ENCODE data around the gene FLOT1.

DNA sequence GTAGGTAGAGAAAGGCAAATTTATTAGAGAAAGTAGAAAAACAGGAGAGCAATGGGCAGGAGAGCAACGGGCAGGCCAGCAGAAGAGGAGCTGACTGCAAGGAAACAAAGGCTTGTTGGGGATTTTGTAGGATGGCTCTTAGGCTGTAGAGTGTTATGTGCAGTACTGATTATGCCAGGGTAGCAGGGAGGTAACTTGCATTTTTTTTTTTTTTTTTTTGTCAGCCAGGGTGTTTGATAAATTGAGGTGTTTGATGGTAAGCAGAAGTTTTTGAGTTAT, 38.1 kb upstream of the FLOT1 start:
- TF ChIP-seq CTCF (conservative IDR thresholded peaks at IDR 0.05; ENCODE audit: low read depth, low read length) (no peak), CEBPB (IDR thresholded peaks at IDR 0.05; ENCODE audit: low read depth, low read length) (no peak), MXI1 (IDR thresholded peaks at IDR 0.05; ENCODE audit: borderline replicate concordance, low read depth, low read length) (no peak), RFX5 (IDR thresholded peaks at IDR 0.05; ENCODE audit: low read depth, low read length) (no peak), POLR2A (IDR thresholded peaks at IDR 0.05; ENCODE audit: low read depth, low read length) (no peak), CHD1 (IDR thresholded peaks at IDR 0.05; ENCODE audit: low read depth, low read length) (no peak), BHLHE40 (IDR thresholded peaks at IDR 0.05; ENCODE audit: low read depth, low read length) (no peak), SMC3 (IDR thresholded peaks at IDR 0.05; ENCODE audit: low read depth, low read length) (no peak), ELK1 (IDR thresholded peaks at IDR 0.05; ENCODE audit: borderline replicate concordance, low read depth, low read length) (no peak)
